GM19238 (cell line): ENCODE measurements around the gene ITPK1.

Experiments
- DNase-seq: peaks from one replicate; pipeline ENCODE4 v3.0.0; 2011; ENCODE audit warnings: low spot score; ENCODE audit not compliant: insufficient read length

ITPK1 gene

DNA sequence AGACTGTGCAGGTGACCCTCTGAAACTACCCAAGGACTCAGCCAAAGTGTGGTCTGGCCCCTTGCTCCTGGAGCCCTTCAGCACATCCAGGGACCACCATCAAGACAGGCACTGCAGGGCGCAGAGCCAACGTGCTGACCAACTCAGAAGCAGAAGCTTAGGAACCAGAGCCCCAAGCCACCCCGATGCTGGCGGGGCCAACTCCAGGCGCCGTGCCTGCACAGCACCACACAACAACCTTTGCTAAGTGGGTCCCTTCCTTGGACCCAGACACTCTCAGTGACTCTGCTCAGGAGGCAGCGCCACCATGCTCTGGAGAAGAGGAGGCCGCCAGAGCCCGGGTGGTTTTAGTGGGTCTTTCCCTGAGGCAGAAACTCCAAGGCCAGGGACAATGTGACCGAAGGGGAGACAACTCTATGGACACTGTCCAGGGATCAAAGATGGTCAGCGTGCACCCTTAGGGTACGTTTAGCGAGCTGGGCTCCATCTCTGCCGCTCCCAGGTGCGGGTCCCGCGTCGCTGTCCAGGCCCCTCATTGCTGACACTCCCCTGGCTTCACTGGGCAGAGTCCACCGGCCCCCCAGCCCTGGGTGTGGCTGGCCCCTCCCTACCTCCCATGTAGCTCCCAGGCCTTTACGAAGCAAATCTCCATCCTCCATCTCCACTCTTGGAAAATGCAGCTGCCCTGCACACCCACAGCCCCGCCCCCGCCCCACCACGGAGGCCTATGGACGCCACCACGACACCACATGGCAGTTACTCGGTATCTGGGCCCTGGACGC, 176.6 kb downstream of the ITPK1 start:
- no peak for DNase-seq

DNA sequence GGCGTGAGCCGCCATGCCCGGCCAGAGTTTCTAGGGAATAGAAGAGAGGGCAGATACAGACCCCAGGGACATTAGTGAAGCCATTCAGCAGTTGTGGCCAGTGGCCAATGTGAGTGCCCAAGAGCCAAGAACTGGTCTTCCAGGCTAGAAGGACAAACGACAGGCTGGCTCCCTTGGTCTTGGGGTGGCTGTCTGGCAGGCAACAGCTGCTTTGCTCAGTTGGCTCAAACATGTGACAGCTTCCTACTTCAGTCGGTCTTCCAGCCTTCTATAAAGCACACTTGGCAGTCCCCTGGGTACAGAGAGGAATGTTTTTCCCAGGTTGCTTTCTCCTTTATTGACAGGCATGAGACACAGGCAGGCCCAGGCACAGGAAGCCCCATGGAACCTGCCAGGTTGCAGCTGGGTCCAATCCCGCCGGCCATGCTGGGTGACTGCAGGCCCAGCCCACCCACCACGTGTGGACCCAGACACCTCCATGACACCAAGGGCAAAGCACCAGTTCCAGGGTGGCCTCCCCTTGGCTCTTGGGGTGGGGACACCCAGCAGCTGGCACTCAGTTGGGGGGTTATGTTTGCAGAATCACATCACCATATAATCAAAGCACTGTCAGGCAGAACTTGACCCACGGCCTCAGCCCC, 177.4 kb downstream of the ITPK1 start:
- DNase-seq: no peak

GRCh38 chr14:92937051-92937937, 178.4 kb downstream of the ITPK1 start:
- no peak for DNase-seq

DNA sequence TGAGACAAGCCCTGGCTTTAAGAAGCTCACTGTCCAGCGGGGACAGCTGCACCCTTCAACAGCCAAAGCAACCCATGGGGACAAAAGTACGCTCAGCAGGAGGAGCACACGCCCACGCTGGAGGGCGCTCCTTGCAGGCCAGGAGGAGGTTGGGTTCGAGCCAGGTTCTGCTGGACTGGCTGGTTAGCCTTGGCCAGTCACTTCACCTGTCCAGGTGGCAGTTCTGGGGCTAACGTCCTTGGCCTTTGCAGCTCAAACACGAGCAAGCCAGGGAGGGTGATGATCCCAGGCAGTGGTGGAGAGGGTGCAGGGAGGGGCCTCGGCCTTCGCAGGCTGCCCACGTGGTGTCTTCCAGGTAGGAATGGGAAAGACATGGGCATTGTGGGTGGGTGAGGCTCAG, 179.6 kb downstream of the ITPK1 start:
- DNase-seq: no peak

DNA sequence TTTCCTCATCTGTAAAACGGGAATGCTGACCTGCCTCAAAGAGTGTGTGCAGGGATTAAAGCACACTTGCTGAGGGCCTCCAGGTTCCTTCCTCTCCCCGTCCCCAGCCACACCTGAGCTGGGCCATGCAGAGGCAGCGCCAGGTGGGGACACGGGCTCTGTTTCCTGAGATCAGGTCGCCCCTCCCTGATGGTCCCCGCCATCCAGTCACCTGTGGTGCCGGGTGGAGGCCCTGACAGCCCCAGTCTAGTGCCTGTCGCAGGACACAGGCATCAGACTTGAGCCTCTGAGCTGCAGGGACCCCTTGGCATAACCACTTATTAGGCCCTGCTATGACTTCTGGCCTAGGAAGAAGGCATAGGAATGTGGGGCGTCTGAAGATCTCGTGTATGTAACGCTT, 180.3 kb downstream of the ITPK1 start:
- DNase-seq: no peak

DNA sequence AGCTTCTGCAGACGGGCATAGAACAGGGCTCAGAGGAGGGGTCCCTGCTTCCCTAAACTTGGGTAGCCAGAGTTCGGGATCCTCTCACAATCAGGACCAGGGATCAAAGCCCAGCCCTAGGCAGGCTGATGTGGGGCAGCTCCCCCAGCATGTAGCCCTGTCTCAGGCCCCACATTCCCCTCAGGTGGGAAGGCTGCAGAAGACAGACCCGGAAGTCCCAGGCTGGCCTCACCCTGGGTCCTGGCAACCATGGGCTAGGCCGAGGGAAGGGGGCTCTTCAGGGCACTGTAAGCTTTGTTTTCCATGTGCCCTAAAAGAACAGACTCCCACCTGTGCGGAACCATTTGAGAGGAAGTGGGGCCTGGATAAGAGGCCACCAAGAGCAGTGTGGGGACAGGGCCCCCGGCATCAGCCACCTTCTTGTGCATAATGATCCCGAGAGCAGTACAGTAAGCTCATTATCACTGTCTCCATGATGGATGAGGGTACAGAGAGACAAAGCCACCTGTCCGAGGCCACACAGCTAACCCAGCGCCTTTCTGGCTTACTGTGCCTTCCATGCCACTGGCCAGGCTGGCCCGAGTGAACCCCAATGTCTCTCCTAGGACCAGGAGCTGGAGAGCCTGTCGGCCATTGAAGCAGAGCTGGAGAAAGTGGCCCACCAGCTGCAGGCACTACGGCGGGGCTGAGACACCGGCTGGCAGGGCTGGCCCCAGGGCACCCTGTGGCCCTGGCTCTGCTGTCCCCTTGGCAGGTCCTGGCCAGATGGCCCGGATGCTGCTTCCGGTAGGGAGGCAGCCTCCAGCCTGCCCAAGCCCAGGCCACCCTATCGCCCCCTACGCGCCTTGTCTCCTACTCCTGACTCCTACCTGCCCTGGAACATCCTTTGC, 181.3 kb downstream of the ITPK1 start:
- no peak for DNase-seq

DNA sequence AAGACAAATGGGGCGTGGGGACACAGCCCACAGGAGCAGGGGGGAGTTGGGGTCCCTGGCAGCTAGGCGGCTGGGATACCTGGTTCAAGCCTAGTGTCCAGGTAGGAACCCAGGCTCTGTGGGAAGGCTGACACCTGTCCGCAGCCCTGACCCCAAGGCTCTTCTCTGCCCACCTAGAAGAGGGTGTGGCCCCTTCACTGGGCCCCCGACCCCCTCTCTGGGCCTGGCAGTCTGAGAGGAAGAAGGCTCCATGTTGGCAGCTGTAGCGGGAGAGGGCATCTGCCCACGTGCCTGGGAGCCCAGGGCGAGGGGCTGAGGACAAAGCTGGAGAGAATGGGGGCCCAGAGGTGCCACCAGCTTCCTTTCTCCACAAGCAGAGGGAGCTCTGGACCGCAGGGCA, 182.2 kb downstream of the ITPK1 start:
- no peak for DNase-seq

GRCh38 chr14:92932448-92933395, 183.0 kb downstream of the ITPK1 start:
- no peak for DNase-seq

DNA sequence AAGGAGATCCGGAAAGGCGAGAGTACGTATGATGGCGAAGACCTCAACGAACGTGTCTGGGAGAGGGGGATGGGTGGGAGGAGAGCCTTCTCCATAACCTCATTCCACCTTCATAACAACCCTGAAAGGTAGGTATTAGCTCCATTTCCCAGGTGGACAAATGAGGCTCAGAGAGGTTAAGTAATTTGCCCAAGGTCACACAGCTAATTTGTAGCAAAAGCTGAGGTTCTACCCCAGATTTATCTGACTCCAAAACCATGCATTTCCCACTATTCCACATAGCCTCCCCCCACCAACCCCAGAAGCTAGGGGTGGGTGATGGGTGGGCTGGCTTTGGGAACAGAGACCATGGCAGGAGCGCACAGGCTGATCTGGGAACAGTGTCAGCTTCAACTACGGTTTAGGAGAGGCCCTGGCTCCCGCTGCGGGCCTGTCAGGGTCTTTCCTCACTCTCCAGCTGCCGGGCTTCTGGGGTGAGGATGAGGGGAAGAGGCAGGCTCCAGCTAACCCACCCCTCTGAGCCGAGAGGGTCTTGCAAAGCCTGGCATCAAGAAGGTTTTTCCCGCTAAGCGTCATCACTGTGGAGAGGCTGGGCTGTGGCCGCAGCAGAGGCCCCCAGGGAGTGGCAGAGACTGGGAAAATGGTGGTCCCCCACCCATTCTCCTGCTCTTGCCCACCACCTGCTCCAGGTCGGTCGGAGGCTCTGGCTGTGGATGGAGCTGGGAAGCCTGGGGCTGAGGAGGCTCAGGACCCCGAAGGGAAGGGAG, 183.9 kb downstream of the ITPK1 start:
- DNase-seq: no peak

DNA sequence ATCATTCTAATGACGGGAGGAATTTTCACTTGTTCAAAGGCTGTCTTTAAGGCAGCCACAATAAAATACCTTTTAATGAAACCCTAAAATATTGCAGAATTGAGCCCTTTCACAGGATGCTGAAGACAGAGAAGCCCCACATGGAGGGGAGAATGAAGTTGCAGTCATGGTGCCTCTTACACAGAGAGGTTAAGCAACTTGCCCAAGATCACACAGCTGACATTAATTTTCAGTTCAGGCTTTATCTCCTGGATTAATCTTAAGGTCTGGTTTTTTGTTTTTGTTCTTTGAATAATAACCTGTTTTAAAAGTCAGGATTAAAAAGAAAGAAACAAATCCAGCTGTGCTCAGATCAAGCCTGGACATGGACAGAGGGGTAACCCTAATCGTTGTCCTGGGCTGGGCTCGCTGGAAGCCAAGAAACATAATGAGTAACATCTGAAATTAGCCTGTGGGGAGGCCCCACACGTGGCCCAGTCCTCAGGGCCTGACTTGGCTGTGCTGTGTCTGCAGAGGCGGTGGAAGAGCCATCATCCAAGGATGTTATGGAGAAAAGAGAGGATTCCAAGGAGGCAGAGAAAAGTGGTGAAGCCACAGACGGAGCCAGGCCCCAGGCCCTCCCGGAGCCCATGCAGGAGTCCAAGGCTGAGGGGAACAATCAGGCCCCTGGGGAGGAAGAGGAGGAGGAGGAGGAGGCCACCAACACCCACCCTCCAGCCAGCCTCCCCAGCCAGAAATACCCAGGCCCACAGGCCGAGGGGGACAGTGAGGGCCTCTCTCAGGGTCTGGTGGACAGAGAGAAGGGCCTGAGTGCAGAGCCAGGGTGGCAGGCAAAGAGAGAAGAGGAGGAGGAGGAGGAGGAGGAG, 184.8 kb downstream of the ITPK1 start:
- no peak for DNase-seq

DNA sequence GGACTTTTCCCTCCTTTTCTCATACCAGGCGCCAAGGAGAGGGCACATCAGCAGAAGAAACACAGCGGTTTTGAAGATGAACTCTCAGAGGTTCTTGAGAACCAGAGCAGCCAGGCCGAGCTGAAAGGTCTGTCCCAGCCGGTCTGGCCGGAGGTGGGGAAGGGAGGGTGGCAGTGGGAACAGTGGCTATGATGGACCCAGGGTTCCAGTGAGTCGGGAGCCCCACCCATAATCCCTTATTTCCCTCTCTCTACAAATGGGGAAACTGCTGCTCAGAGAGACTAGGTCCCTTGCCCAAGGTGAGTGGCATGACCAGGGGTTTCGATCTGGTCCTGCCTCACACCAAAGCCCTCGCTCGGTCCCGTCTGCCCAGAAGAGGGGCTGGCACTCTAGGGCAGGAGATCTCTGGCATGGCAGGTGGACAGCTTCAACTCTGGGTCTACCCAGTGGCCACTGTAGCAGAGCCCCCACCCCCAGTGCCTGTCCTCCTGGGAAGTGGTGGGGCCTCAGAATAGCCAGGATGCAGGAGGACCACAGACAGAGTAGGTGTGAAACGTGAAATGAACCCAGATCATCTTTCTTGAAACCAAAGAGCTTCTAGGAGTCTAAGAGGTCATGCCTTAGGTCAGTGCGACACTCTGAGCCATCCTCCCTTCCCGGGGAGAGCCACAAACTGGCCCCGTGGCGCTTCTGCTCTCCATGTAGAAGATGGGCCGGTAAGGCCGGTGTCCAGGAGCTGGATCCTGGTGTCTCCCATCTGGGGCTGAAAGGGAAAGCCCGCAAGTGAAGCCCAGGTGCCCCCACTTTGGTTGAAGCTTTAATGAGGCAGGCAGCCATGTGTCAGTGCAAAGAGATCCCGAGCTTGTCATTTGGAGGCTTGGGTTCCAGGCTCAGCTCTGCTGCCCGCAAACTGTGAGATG, 185.8 kb downstream of the ITPK1 start:
- no peak for DNase-seq

- DNase-seq: no peak
Measured at GRCh38 chr14:92928961-92929688, 186.6 kb downstream of the ITPK1 start.

DNA sequence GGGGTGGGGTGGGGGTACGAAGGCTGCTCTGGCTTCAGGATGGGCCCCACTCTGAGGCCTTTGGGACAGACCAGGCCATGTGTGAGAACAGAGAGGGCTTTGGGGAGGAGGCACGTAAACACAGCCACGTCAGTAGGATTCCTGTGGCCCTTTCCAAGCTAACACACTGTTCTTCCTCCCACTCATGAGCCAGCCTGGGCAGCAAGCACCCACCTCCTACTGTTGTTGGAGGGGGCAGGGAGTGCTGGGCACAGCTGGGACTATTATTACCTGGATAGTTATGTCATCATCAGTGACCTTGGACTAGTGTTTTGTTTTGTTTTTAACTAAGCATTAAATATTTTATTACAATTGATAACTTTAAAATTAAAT, 187.5 kb downstream of the ITPK1 start:
- DNase-seq: no peak

DNA sequence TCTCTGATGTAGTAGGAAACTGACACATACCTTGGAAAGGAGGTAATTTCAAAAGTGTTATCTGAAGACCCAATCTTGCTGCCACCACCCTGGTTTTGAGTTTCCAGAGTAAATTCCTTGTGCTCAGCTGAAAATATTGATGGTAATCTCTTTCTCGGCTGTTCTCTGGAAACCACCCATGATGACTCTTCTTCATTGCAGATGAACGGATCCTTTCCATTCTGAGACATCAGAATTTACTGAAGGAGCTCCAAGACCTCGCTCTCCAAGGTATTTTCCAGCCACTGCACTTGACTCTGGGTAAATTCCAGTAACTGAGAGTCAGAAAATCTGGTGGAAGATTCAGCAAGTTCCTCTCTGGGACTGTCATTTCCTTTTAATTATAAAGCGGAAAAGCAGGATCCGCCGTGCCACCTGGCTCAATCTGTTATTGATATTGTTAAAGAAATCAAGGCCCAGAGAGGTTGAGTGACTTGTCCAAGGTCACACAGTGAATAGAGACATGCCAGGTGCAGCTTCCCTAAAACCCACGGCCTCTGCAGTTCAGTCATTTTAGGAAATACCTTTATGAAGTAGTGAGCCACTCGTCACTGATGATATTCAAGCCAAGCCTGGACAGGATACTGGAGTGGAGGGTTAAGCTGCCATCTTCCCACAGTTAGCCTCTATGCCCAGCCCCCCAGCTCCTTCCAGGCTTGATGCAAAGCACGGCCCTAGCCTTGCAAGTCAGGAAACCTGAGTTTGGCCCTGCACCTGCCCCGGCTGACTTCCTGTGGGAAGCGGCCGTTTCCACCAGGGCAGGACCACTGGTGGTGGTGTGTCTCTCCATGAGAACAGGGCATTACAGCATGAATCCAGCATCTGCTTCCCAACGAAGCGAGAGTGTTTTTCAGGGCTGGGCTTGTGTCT, 188.1 kb downstream of the ITPK1 start:
- no peak for DNase-seq

DNA sequence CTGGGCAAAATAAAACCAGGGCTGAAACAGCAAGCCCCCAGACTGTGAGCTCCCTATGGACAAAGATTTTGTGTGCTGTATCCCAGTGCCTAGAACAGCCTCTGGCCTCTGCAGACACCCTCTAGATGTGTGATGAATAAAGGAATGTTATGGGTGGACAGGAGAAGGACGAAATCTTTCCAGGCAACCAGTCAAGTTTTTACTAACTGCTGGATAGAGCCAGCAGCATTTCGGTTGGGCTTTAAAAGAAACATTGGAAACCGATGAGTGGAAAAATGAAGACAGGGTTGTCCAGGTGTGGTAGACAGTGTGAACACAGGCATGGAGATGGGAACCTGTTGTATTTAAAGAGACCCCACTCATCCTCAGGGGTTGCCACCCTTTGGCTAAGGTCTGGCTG, 188.8 kb downstream of the ITPK1 start:
- no peak for DNase-seq
